SK-N-SH treated with all-trans-retinoic acid at 6 μM for 48 hours (cell line): ENCODE results near the gene ZNF423.

Experiments
- CREB5 ChIP-seq: fragments of 250-450 bp; sonication (Bioruptor Pico); IDR thresholded peaks from 2 replicates; pipeline ENCODE4 v1.5.1; 2020; ENCODE audit warnings: low read depth, mild to moderate bottlenecking, moderate library complexity
- CSRNP3 ChIP-seq: fragments of 250-450 bp; sonication (Bioruptor Pico); IDR thresholded peaks from 2 replicates; pipeline ENCODE4 v1.5.1; 2021; ENCODE audit warnings: mild to moderate bottlenecking, moderate library complexity
- POU6F1 ChIP-seq: fragments of 250-450 bp; sonication (Bioruptor Pico); IDR thresholded peaks from 2 replicates; pipeline ENCODE4 v1.8.0; 2021; ENCODE audit warnings: low read depth, mild to moderate bottlenecking, moderate library complexity, borderline replicate concordance
- RARB ChIP-seq: fragments of 250-450 bp; sonication (Bioruptor Pico); IDR thresholded peaks from 2 replicates; pipeline ENCODE4 v1.8.0; 2021; ENCODE audit warnings: mild to moderate bottlenecking, moderate library complexity
- TSHZ2 ChIP-seq: fragments of 250-450 bp; sonication (Bioruptor Pico); IDR thresholded peaks from 2 replicates; pipeline ENCODE4 v1.5.0; 2020; ENCODE audit warnings: mild to moderate bottlenecking, moderate library complexity
- ZC3H10 ChIP-seq: fragments of 250-450 bp; sonication (Bioruptor Pico); IDR thresholded peaks from 2 replicates; pipeline ENCODE4 v1.5.1; 2021; ENCODE audit warnings: mild to moderate bottlenecking, moderate library complexity
- ZFP3 ChIP-seq: fragments of 250-450 bp; sonication (Bioruptor Pico); IDR thresholded peaks from 2 replicates; pipeline ENCODE4 v1.5.0; 2020; ENCODE audit warnings: mild to moderate bottlenecking, moderate library complexity
- ZNF70 ChIP-seq: fragments of 450-650 bp; formaldehyde crosslinking; IDR thresholded peaks from 2 replicates; pipeline ENCODE4 v1.5.0; 2020; ENCODE audit warnings: mild to moderate bottlenecking, moderate library complexity
- TF ChIP-seq, protein P1 (sequence below): fragments of 250-450 bp; sonication (Bioruptor Pico); IDR thresholded peaks from 2 replicates; pipeline ENCODE4 v1.8.0; 2020; ENCODE audit warnings: mild to moderate bottlenecking, moderate library complexity, borderline replicate concordance

- TF ChIP-seq ZNF70 (CRISPR knock-in tag) (no peak), RARB (CRISPR knock-in tag) (no peak), POU6F1 (CRISPR knock-in tag) (no peak), CREB5 (CRISPR knock-in tag) (no peak), ZC3H10 (CRISPR knock-in tag) (no peak), CSRNP3 (CRISPR knock-in tag) (no peak), ZFP3 (CRISPR knock-in tag) (no peak), TSHZ2 (CRISPR knock-in tag) (no peak)
- TF ChIP-seq, protein P1, sequence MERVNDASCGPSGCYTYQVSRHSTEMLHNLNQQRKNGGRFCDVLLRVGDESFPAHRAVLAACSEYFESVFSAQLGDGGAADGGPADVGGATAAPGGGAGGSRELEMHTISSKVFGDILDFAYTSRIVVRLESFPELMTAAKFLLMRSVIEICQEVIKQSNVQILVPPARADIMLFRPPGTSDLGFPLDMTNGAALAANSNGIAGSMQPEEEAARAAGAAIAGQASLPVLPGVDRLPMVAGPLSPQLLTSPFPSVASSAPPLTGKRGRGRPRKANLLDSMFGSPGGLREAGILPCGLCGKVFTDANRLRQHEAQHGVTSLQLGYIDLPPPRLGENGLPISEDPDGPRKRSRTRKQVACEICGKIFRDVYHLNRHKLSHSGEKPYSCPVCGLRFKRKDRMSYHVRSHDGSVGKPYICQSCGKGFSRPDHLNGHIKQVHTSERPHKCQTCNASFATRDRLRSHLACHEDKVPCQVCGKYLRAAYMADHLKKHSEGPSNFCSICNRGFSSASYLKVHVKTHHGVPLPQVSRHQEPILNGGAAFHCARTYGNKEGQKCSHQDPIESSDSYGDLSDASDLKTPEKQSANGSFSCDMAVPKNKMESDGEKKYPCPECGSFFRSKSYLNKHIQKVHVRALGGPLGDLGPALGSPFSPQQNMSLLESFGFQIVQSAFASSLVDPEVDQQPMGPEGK (CRISPR knock-in tag), result no peak
Observed at GRCh38 chr16:49800441-49800840, 55.5 kb downstream of the ZNF423 start.
